Measurements from ENCODE around the gene AMBRA1. TPM values are rescaled to one million over a fixed set of nuclear protein-coding genes. Genes with fewer than 3 reads are reported as not detected.
"Not testable (repeated sequence)": the region's sequence is repeated elsewhere in the genome, so short reads cannot be mapped to it uniquely, and the experiment has no call there.

AMBRA1 gene
- total RNA-seq, 2 donors from 2014 or later, result 35.2 to 42.2 TPM

- ATAC-seq (ENCODE audit: insufficient number of reproducible peaks, low FRiP score, low read depth) (no peak), DNase-seq (ENCODE audit: low spot score) (no peak)
- Histone ChIP-seq H3K27me3 (replicated peaks; ENCODE audit: insufficient read depth) (no peaks in the 10 kb centered on the region), H3K36me3 (no peaks in the 10 kb centered on the region), H3K27ac (no peak overlapping the region), H3K4me1 (ENCODE audit: control insufficient read depth in 1 of 2, low read depth in 2 of 2) (peaks cover 0 to 21% of the 10 kb centered on the region in 2 donors), H3K9me3 (no peaks in the 10 kb centered on the region), H3K4me3 (no peak overlapping the region)
- TF ChIP-seq CTCF (IDR thresholded peaks at IDR 0.05), result no peak
These were observed 71.7 kb downstream of the AMBRA1 start for GRCh38 chr11:46521961-46522681.

GRCh38 chr11:46520971-46521745, 72.7 kb downstream of the AMBRA1 start:
- Histone ChIP-seq H3K27me3 (replicated peaks; ENCODE audit: insufficient read depth) (no peaks in the 10 kb centered on the region), H3K36me3 (no peaks in the 10 kb centered on the region), H3K9me3 (no peaks in the 10 kb centered on the region), H3K4me1 (ENCODE audit: control insufficient read depth in 1 of 2, low read depth in 2 of 2) (peaks cover 0 to 21% of the 10 kb centered on the region in 2 donors), H3K27ac (no peak overlapping the region), H3K4me3 (no peak overlapping the region)
- no peak for DNase-seq (ENCODE audit: low spot score)
- no peak for TF ChIP-seq CTCF (IDR thresholded peaks at IDR 0.05)
- no peak for ATAC-seq (ENCODE audit: insufficient number of reproducible peaks, low FRiP score, low read depth)

DNA sequence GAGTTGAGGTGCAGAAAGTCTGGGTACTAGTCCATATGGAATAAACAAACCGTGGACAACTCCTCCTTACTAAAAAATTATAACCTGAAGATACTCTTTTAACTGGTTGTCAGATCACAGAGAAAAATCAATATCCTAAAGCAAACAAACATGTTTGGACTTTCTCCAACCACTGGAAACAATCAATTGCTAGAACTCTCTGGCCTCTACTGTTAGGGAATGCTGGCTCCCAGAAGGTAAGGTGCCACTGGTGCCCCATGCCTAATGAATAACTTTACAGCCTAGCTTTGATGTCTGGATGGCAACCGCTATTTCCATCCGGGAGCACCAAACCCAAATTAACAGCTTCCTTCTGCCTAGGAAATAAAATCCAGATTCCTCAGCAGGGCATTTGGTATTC, 74.5 kb downstream of the AMBRA1 start:
- no peak for TF ChIP-seq CTCF (IDR thresholded peaks at IDR 0.05)
- no peak overlapping the region for H3K27ac ChIP-seq
- H3K27me3 ChIP-seq (replicated peaks; ENCODE audit: insufficient read depth), result no peaks in the 10 kb centered on the region
- no peak for DNase-seq (ENCODE audit: low spot score)
- no peaks in the 10 kb centered on the region for H3K36me3 ChIP-seq
- no peak overlapping the region for H3K4me3 ChIP-seq
- no peak for ATAC-seq (ENCODE audit: insufficient number of reproducible peaks, low FRiP score, low read depth)
- H3K9me3 ChIP-seq, result no peaks in the 10 kb centered on the region
- H3K4me1 ChIP-seq (ENCODE audit: control insufficient read depth in 1 of 2, low read depth in 2 of 2), result peaks cover 0 to 21% of the 10 kb centered on the region in 2 donors

- not testable (repeated sequence) for H3K4me3 ChIP-seq; H3K27ac ChIP-seq; H3K36me3 ChIP-seq; H3K9me3 ChIP-seq; ATAC-seq (ENCODE audit: insufficient number of reproducible peaks, low FRiP score, low read depth); DNase-seq (ENCODE audit: low spot score); H3K27me3 ChIP-seq (replicated peaks; ENCODE audit: insufficient read depth)
- peaks cover 0 to 21% of the 10 kb centered on the region in 2 donors for H3K4me1 ChIP-seq (ENCODE audit: control insufficient read depth in 1 of 2, low read depth in 2 of 2)
These were observed 74.9 kb downstream of the AMBRA1 start for GRCh38 chr11:46518928-46519327.

DNA sequence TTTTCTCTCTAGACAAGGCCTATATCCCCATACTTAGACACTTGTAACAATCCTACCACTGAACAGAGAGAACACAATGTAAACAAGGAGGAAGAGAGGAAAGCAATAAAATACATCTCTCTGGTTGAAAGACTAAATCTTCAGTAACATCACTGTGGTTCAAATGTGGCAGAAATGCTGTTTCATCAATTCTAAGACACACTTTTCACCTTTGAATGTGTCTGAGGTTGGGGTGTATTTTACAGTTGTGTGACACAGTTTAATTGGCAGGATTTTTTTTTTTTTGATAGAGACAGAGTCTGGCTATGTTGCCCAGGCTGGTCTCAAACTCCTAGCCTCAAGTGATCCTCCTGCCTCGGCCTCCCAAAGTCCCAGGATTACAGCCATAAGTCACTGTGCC, 79.5 kb downstream of the AMBRA1 start:
- H3K4me1 ChIP-seq (ENCODE audit: control insufficient read depth in 1 of 2, low read depth in 2 of 2), result no peaks in the 10 kb centered on the region
- TF ChIP-seq CTCF (IDR thresholded peaks at IDR 0.05), result no peak
- no peak overlapping the region for H3K4me3 ChIP-seq
- ATAC-seq (ENCODE audit: insufficient number of reproducible peaks, low FRiP score, low read depth) (no peak), DNase-seq (ENCODE audit: low spot score) (no peak)
- H3K9me3 ChIP-seq, result no peaks in the 10 kb centered on the region
- H3K36me3 ChIP-seq, result no peaks in the 10 kb centered on the region
- no peaks in the 10 kb centered on the region for H3K27me3 ChIP-seq (replicated peaks; ENCODE audit: insufficient read depth)
- no peak overlapping the region for H3K27ac ChIP-seq
